ENCODE measurements around the gene TRABD2B.
A peak's percentile ranks its signal among the peaks of the same experiment; 100 is the strongest.

DNA sequence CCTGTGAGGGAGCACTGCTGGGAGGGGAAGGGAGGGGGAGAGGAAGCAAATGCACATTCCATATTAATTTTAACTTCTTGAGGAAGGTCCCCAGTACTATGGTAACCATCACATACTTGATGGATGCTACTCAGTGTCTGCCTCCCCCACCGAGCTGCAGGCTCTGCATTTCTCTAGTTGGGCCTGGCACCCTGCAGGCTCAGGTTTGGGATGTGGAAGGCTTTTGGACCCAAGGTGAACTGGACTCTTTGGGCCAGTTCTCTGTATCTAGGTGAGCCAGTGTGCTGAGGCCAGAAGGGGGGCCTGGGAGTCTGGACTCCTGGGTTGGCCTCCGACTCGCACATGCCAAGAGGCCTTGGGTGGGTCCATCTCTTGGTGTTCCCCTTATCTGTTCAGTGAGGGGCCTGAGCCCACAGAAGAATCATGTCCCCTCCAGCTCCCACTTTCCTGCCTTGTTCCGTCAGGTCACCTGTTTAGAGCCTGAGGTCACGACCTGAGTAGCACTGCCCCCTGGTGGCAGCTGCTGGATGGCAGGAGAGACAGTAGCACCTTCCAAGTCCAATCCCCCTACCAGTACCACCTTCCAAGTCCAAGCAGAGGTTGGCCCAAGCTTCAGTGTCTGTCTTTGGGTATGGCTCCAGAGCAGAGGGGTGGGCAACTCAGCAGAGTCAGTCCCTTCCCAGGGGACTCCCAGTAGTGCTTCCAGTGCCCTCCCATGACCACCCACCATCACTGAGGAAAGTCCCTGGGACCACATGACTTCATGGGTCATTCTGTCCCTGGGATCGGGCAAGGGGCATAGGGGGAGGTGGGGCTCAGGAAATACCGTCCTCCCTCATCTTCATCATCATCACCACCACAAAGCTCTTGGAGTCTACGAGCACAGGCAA, 241.8 kb downstream of the TRABD2B start:
- no peak for TF ChIP-seq POLR2AphosphoS5 (IDR thresholded peaks at IDR 0.05)
- TF ChIP-seq, protein P1, sequence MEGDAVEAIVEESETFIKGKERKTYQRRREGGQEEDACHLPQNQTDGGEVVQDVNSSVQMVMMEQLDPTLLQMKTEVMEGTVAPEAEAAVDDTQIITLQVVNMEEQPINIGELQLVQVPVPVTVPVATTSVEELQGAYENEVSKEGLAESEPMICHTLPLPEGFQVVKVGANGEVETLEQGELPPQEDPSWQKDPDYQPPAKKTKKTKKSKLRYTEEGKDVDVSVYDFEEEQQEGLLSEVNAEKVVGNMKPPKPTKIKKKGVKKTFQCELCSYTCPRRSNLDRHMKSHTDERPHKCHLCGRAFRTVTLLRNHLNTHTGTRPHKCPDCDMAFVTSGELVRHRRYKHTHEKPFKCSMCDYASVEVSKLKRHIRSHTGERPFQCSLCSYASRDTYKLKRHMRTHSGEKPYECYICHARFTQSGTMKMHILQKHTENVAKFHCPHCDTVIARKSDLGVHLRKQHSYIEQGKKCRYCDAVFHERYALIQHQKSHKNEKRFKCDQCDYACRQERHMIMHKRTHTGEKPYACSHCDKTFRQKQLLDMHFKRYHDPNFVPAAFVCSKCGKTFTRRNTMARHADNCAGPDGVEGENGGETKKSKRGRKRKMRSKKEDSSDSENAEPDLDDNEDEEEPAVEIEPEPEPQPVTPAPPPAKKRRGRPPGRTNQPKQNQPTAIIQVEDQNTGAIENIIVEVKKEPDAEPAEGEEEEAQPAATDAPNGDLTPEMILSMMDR (IDR thresholded peaks at IDR 0.05), result peak in 1 of 3 donors; percentile 10
- no peak for TF ChIP-seq POLR2A (IDR thresholded peaks at IDR 0.05)

Measured in breast epithelium (tissue), 3 donors.